A549 treated with AZD2906 at 1 μM for 4 hours (cell line): ENCODE measurements around the gene GGA3. TPM values are rescaled to one million over a fixed set of nuclear protein-coding genes. Genes with fewer than 3 reads are reported as not detected.

Experiments used
- total RNA-seq: library from RNA; stranded (reverse); fragments of 200-300 nt; extraction: Qiagen RNA extraction; gene quantifications from 5 replicates; pipeline ENCODE4 v1.2.3, GENCODE V29; 2022

Gene GGA3, protein sequence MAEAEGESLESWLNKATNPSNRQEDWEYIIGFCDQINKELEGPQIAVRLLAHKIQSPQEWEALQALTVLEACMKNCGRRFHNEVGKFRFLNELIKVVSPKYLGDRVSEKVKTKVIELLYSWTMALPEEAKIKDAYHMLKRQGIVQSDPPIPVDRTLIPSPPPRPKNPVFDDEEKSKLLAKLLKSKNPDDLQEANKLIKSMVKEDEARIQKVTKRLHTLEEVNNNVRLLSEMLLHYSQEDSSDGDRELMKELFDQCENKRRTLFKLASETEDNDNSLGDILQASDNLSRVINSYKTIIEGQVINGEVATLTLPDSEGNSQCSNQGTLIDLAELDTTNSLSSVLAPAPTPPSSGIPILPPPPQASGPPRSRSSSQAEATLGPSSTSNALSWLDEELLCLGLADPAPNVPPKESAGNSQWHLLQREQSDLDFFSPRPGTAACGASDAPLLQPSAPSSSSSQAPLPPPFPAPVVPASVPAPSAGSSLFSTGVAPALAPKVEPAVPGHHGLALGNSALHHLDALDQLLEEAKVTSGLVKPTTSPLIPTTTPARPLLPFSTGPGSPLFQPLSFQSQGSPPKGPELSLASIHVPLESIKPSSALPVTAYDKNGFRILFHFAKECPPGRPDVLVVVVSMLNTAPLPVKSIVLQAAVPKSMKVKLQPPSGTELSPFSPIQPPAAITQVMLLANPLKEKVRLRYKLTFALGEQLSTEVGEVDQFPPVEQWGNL
- total RNA-seq = 24.1 to 29.9 TPM (median 26.3 TPM) in 5 replicates

DNA sequence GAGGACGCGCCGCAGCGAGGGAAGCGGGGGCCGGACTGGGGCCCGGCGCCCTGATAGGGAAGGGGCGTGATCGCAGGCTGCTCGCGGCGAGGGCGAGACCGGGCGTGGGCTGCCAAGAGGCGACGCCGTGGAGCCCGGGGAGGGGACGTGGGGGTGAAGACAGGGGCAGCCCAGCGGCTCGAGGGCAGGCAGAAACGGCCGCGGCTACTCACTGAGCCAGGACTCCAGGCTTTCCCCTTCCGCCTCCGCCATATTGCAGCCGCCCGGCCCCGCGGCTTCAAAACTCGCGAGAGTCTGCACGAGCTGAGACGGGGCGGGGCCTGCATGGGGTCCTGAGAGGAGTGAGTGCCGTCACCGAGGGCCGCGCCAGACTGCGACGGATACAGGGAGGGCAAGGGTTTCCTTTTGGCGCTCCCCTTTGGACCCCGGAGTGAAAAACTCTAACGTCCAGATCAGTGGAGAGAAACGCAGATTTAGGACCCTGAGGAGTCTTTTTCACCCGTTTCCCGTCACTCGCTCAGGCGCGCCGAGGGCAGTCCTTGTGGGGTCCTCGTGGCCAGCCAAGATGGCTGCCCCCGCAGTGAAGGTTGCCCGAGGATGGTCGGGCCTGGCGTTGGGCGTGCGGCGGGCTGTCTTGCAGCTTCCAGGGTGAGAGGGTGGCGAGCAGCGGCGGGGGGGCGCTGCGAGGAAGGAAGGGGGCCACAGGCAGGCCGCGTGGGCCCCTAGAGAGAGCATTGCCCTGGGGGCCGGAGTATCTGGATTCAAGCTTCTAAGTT lies at the start of gene GGA3, which contains the start of gene MRPS7:
Gene GGA3 (minus strand): TSS at position 271 of the 776 bp plus-strand sequence. CDS start 19 bp downstream, at position 252.
Gene MRPS7 (plus strand): TSS at position 544 of the 776 bp plus-strand sequence. CDS start 22 bp downstream, at position 566.

DNA sequence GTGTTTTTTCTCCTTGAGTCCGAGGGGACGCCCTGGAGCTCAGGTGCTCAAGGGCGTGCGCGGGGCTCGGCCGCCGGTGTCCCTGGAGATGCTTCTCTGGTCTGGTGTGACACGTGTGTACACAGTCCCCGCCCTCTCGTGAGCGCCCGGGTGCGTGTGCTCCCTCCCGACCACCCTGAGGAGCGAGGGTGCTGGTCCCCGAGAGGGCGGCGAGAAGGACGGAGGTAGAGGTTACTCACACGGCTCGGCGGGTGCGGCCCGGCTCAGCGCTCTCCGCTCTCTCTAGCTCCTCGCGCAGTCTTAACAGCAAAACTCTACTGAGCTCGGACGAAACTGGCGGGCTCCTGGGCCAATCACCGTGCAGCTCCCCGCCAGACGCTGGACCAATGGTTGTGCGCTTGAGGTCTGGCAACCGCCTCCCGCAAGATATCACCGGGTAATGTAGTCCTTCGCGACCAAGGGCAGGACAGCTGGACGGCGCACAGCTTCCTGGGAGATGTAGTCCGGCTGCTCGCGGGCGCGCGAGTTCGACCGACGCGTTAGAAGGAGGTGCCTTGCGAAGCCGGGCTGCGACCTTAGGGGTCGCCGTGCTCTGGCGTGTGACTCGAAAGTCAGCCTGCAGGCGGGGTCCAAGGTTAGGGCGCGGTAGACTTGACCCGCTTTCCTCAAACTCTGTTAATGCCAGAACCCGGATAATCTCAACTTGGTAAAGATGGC lies 27.9 kb upstream of the GGA3 start, which contains the start of gene SLC25A19:
Gene SLC25A19 (minus strand): TSS at position 319 of the 717 bp plus-strand sequence. CDS start 2,669 bp downstream, outside the sequence.

DNA sequence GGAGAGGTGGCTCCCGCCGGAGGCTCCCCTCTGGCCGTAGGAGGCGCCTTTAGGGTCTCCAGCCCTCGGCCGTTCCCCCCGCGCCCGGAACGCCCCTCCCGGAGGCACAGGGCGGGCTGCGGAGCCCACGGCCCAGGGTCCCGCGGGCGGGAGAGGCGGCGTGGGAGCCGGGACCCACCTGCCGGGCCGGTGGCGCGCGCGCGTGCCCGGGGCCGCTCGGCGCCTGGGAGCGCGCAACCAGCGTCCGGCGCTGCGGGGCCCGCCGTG lies 9.5 kb upstream of the GGA3 start, which contains the start of gene MIF4GD:
Gene MIF4GD (minus strand): TSS at position 266 of the 267 bp plus-strand sequence. CDS start 1,036 bp downstream, outside the sequence.

DNA sequence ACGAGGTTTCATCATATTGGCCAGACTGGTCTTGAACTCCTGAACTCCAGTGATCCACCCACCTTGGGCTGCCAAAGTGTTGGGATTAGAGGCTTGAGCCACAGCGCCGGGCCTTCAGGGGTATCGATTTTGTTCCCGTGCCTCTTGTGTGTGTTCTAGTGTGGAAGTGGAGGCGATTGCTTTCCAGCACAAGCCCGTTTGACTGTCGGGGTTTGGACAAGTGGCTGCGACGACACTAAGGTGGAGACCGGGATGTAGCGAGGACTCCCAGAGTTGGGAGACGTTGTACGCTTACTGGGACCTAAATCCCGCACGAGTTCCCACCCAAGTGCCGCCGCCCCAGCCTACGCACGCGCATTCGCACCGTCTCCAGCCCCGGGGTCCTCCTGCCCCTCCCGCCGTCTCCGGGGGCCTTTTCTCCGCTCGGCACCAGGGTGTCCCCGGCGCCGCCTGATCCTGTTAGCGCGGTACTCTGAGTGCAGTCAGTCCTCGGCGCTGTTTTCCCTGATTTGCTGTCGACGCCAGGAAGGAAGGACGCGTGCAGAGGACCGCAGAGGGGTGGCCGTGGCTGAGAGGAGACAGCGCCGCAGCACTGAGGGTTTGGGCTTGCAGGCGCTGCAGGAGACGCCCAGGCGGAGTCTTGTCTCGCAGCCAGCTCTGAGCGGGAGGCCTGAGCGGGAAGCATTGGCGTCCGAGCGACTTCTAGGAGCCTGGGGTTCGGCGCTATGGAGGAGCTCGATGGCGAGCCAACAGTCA lies 56.2 kb downstream of the GGA3 start, which contains the start of gene NUP85:
Gene NUP85 (plus strand): TSS at position 643 of the 756 bp plus-strand sequence. CDS start 83 bp downstream, at position 726.

Other genes starting within 250 kb of the GGA3 start
- gene MRPL58, start 248.9 kb downstream of the GGA3 start, total RNA-seq = 69.5 to 86.3 TPM (median 76.3 TPM) in 5 replicates
- gene ATP5PD, start 214.6 kb downstream of the GGA3 start, total RNA-seq = 481 to 554 TPM (median 491 TPM) in 5 replicates
- 30.4 to 32.3 TPM (median 30.9 TPM) in 5 replicates for gene KCTD2, start 214.4 kb downstream of the GGA3 start, total RNA-seq
- 23.0 to 32.9 TPM (median 30.2 TPM) in 5 replicates for gene SLC16A5, start 173.7 kb downstream of the GGA3 start, total RNA-seq
- gene ARMC7, start 151.6 kb downstream of the GGA3 start, total RNA-seq = 16.2 to 20.4 TPM (median 17.2 TPM) in 5 replicates
- gene NT5C, start 129.9 kb downstream of the GGA3 start, total RNA-seq = 80.5 to 130 TPM (median 129 TPM) in 5 replicates
- gene JPT1, start 107.1 kb downstream of the GGA3 start, total RNA-seq = 717 to 784 TPM (median 726 TPM) in 5 replicates
- gene SUMO2, start 78.6 kb downstream of the GGA3 start, total RNA-seq = 311 to 373 TPM (median 352 TPM) in 5 replicates
- 90.5 to 105 TPM (median 96.6 TPM) in 5 replicates for gene NUP85, start 55.9 kb downstream of the GGA3 start, total RNA-seq
- 155 to 180 TPM (median 169 TPM) in 5 replicates for gene MRPS7, start 273 bp upstream of the GGA3 start, total RNA-seq
- gene MIF4GD, start 9.6 kb upstream of the GGA3 start, total RNA-seq = 35.3 to 40.6 TPM (median 38.8 TPM) in 5 replicates
- 15.5 to 19.3 TPM (median 17.8 TPM) in 5 replicates for gene SLC25A19, start 27.8 kb upstream of the GGA3 start, total RNA-seq
- 88.0 to 94.9 TPM (median 92.0 TPM) in 5 replicates for gene GRB2, start 144.1 kb upstream of the GGA3 start, total RNA-seq
- 41.6 to 50.3 TPM (median 45.7 TPM) in 5 replicates for gene TMEM94, start 195.0 kb upstream of the GGA3 start, total RNA-seq